HepG2 (cell line): ENCODE measurements around the gene MORN1. TPM values are rescaled to one million over a fixed set of nuclear protein-coding genes. Genes with fewer than 3 reads are reported as not detected.

ENCODE experiments used
- HMGXB4 ChIP-seq, 2 experiments: sonication (generic) in 1 of 2; formaldehyde crosslinking in 1 of 2; IDR thresholded peaks; 2 replicates each; pipeline versions ENCODE4 v1.4.0 to v1.6.1; 2018 to 2020; ENCODE audit warnings: missing genetic modification reagents in 2 of 2, borderline replicate concordance in 1 of 2, low read depth in 1 of 2, mild to moderate bottlenecking in 1 of 2, missing biosample characterization in 1 of 2
- KAT2B ChIP-seq: fragments of 150-350 bp; IDR thresholded peaks from 2 replicates; pipeline ENCODE4 v1.6.1; 2014; ENCODE audit warnings: low read depth, low read length, borderline replicate concordance
- SP4 ChIP-seq: sonication (generic); formaldehyde crosslinking; IDR thresholded peaks from 2 replicates; pipeline ENCODE4 v1.8.1; 2023; ENCODE audit warnings: mild to moderate bottlenecking, missing genetic modification reagents
- ZGPAT ChIP-seq: IDR thresholded peaks from 2 replicates; pipeline ENCODE4 v1.6.1; 2016; ENCODE audit warnings: mild to moderate bottlenecking
- ZNF407 ChIP-seq: sonication (generic); formaldehyde crosslinking; IDR thresholded peaks from one replicate; pipeline ENCODE4 v1.5.1; 2020; ENCODE audit warnings: mild to moderate bottlenecking, missing genetic modification reagents; ENCODE audit errors: not compliant biosample characterization
- ZNF687 ChIP-seq: sonication (generic); formaldehyde crosslinking; IDR thresholded peaks from 2 replicates; pipeline ENCODE4 v1.5.1; 2020; ENCODE audit warnings: mild to moderate bottlenecking, missing genetic modification reagents, moderate library complexity
- ZNF704 ChIP-seq: sonication (generic); formaldehyde crosslinking; IDR thresholded peaks from 2 replicates; pipeline ENCODE4 v1.8.1; 2023; ENCODE audit warnings: mild to moderate bottlenecking, inconsistent platforms, moderate library complexity, missing genetic modification reagents, borderline replicate concordance
- ZNF781 ChIP-seq: sonication (generic); formaldehyde crosslinking; IDR thresholded peaks from 2 replicates; pipeline ENCODE4 v1.5.1; 2020; ENCODE audit warnings: borderline replicate concordance, mild to moderate bottlenecking, missing genetic modification reagents; ENCODE audit errors: not compliant biosample characterization
- ZSCAN9 ChIP-seq: IDR thresholded peaks from 2 replicates; pipeline ENCODE4 v1.6.1; 2016; ENCODE audit warnings: borderline replicate concordance
- polyA plus RNA-seq, 8 experiments: library from polyadenylated mRNA; depleted of rRNA in 3 of 8; stranded (reverse) in 7 of 8; unstranded in 1 of 8; fragments of >200 nt; fragmentation: Illumina TruSeq in 4 of 8; extraction: Trizol in 4 of 8; gene quantifications; 2 replicates each; pipeline versions ENCODE4 v1.2.1 to v1.2.3, GENCODE V29; 2011 to 2016; ENCODE audit warnings: low read depth in 4 of 8, missing spikeins in 1 of 8, mixed read lengths in 1 of 8; ENCODE audit not compliant: insufficient read depth in 1 of 8
- total RNA-seq, 5 experiments: library from RNA; depleted of rRNA; stranded (reverse); fragments of >200 nt; fragmentation: Illumina TruSeq; extraction: Trizol; gene quantifications; 2 replicates each; pipeline ENCODE4 v1.2.3, GENCODE V29; 2016; ENCODE audit warnings: low read depth in 1 of 5

The MORN1 gene
- total and polyA plus RNA-seq, 2 of the 13 experiments (the other 11 are each of a cell fraction or from before 2014, with no cell fraction given) = 3.1 to 6.5 TPM

GRCh38 chr1:2381741-2382620, 9.4 kb downstream of the MORN1 start (continued):
- TF ChIP-seq ZNF407 (CRISPR knock-in tag) (no peak), ZNF687 (CRISPR knock-in tag) (peak; percentile 57), ZGPAT (CRISPR knock-in tag) (0 out of 2 replicates have a peak, but pooled peaks have one; percentile 23), ZSCAN9 (CRISPR knock-in tag) (no peak), ZNF781 (CRISPR knock-in tag) (no peak), SP4 (no peak), HMGXB4 (CRISPR knock-in tag; IDR thresholded peaks at IDR 0.05; ENCODE audit: borderline replicate concordance in 1 of 2, low read depth in 1 of 2) (peak; percentile 52 to 76; a peak in 2 of 4 replicates), ZNF704 (CRISPR knock-in tag) (no peak), KAT2B (no peak)
